GDM1 (cell line): Measurements from ENCODE around the gene FBXW2.
A peak's percentile ranks its signal among the peaks of the same experiment; 100 is the strongest.

Experiments
- DNase-seq: peaks from one replicate; lab custom pipeline; 2025; lab: John Stamatoyannopoulos, UW

The FBXW2 gene

DNA sequence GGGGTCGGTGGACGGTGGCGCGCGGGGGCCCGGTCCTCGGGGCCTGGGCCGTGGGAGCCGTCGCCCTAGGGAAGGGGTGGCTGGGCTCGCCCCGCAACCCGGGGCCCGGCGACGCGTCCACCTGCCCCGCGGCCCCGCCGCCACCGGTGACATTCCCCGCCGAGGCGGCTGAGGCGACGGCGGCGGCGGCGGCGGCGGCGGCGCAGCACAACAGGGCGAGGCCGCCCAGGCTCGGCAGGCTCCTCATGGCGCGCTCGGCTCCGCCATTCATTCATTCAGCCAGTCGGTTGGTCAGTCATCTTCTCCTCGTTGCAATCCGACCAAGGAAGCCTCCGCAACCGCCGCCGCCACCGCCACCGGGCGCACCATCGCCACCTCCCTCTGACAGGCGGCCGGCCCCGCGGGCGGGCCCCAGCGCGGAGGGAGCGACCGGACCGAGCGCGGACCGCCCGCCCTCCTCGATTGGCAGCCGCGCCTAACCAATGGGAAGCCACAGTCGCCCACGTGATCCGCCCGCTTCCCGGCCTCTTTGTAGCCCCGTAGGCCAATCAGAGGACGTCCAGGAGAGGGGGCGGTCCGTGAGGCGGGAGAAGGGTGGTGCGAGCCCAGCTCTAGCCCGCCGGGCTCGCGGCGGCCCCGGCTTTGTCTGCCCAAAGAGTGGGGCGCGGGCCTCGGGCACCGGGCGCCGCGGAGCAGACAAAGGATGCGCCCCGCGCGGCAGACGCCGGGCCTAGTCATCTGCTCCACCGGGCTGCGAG is 78.9 kb downstream of the FBXW2 start, which contains the start of gene MEGF9:
Gene MEGF9, minus strand, starts transcription at position 383 of the 758 bp plus-strand sequence. Its CDS starts 112 bp downstream, at position 271.
- DNase-seq = peak; percentile 94

- DNase-seq = no peak
Measured at GRCh38 chr9:120713257-120714087, 79.7 kb downstream of the FBXW2 start.

DNA sequence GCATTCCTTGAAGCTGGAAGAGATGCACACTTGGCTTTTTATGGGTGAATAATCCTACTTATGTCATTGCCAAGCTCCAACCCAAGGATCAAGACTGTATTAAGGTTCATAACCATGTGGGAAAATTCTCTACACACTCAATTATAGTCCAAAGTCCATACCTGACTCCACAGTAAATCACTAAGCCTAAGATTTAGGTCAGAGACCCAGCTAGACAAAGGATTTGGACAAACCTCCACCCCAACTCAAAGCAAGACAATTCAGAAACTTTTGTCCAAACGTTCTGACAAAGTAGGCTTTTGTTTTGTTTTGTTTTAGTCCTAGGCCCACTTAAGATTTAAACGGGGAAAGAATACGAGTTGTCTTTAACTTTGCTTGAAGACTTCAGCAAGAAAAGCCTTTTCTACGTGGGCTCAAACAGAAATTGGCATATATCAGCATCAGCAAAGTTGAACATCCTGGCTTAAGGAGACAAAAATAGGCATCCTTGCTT is 80.6 kb downstream of the FBXW2 start:
- no peak for DNase-seq

DNA sequence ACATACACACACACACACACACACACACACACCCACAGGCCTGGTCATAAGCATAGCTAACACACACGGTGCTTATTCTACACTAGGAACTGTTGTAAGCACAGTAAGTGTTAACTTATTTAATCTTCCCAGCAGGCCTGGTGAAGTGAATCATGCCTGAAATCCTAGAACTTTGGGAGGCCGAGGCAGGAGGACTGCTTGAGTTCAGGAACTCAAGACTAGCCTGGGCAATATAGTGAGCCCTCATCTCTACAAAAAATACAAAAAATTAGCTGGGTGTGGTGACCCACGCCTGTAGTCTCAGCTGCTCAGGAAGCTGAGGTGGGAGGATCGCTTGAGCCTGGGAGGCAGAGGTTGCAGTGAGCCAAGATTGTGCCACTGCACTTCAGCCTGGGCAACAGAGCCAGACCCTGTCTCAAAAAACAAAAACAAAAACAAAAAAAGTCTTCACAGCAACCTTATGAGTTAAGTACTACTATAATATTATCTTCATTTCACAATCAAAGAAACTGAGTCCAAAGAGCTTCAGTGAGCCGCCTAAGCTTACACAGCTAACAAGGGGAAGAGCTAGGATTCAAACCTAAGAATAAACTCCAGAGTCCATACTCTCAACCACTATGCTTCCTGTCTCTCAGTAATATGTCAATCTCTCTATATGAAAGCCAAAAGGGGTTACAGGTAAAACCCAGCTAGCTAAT is 81.2 kb downstream of the FBXW2 start:
- no peak for DNase-seq

GRCh38 chr9:120711354-120711753 is 81.9 kb downstream of the FBXW2 start:
- no peak for DNase-seq

- DNase-seq = no peak
Measured at GRCh38 chr9:120710110-120710981, 82.9 kb downstream of the FBXW2 start.

DNA sequence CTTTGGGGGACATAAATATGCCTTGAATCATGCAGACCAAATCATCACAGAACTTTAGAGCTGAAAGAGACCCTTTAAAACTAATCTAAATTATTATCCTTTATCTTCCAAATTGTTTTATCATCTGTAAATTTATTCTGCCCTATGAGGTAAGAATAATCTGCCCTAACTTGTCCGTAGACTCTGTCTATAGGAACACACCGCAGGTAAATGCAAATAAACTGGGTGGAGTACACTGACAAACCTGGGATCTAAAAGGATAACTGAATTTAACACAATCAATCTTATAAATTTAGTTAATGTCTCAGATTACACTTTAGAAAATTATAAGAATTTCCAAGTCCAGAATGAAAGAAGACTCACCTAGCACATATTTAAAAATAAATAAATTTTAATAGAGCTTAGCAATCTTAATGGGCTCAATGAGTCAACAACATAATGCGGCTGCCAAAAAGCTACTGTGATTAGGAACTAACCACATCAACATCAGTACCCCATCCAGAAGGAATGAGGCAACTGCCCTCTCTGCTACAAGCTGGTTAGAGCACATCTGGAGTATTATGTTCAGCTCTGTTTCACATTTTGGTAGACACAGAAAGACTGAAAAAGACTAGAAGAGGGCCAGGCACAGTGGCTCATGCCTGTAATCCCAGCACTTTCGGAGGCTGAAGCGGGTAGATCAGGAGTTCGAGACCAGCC is 84.5 kb downstream of the FBXW2 start:
- no peak for DNase-seq

- DNase-seq = no peak
Measured at GRCh38 chr9:120707170-120707569, 86.0 kb downstream of the FBXW2 start.
